Pancreas (tissue), 10 donors: ENCODE data around the gene IL21R. TPM values are rescaled to one million over a fixed set of nuclear protein-coding genes. Genes with fewer than 3 reads are reported as not detected.
"Not testable (repeated sequence)": the region's sequence is repeated elsewhere in the genome, so short reads cannot be mapped to it uniquely, and the experiment has no call there.

ENCODE experiments used
- ATAC-seq, 4 donors: fragments of 200-7000 bp; cut with Tn5 transposase; one replicate each; pipeline versions ENCODE4 v1.8.0 to v1.9.1; 2020; ENCODE audit warnings: mild to moderate bottlenecking in 4 of 4, moderate library complexity in 4 of 4
- DNase-seq, 6 donors: peaks; one replicate each; pipeline ENCODE4 v3.0.0-alpha.2; 2020
- FAIRE-seq: peaks from 2 replicates; lab custom pipeline; 2012; peaks lifted over from hg19 to GRCh38; lab: Jason Lieb, UNC
- H3K27ac ChIP-seq, 4 donors: fragments of 200-600 bp; sonication (generic); 1 replicate in 3 of 4; 2 replicates in 1 of 4; pipeline versions ENCODE4 v1.5.0 to v1.8.0; 2020
- H3K27me3 ChIP-seq, 4 donors: fragments of 200-600 bp; one replicate each; pipeline ENCODE4 v1.8.0; 2021
- H3K36me3 ChIP-seq, 3 donors: fragments of 200-600 bp; sonication (generic) in 1 of 3; one replicate each; pipeline versions ENCODE4 v1.5.0 to v1.8.0; 2020 to 2021
- H3K4me1 ChIP-seq, 3 donors: fragments of 200-600 bp; one replicate each; pipeline ENCODE4 v1.8.0; 2021
- H3K4me3 ChIP-seq, 4 donors: fragments of 200-600 bp; sonication (generic) in 2 of 4; one replicate each; pipeline versions ENCODE4 v1.5.0 to v1.8.0; 2020 to 2021
- H3K9me3 ChIP-seq, 4 donors: fragments of 200-600 bp; one replicate each; pipeline ENCODE4 v1.8.0; 2021
- WGBS, 2 donors: extraction: QIAGEN DNeasy Blood & Tissue Kit; methylation state at CpG; one replicate each; pipeline ENCODE4 v1.1.7; 2013; 5-methylcytosine and 5-hydroxymethylcytosine counted together
- intact Hi-C, 3 donors: fragments of 100-400 bp; cut with DNase I; formaldehyde crosslinking; loops; one replicate each; pipeline versions ENCODE4 v1.11.1 to v1.14.2; 2022
- polyA plus RNA-seq, 2 donors: library from polyadenylated mRNA; stranded (reverse); fragments of 200-250 nt; gene quantifications; one replicate each; pipeline ENCODE4 v1.2.3, GENCODE V29; 2013
- total RNA-seq, 6 donors: library from RNA; stranded (reverse); fragmentation: NEBNext Ultra II Directional in 4 of 6; extraction: Animal tissue kit (Norgen Biotek cat#: 25700) in 4 of 6; gene quantifications; one replicate each; pipeline versions ENCODE4 v1.2.1 to v1.2.4, GENCODE V29; 2021 to 2023
- TF ChIP-seq, protein P1 (sequence below), 4 donors: fragments of 200-600 bp; sonication (generic) in 3 of 4; IDR thresholded peaks; one replicate each; pipeline versions ENCODE4 v1.5.0 to v1.8.0; 2021; ENCODE audit warnings: antibody characterized with exemption in 4 of 4
- donor health status: healthy with polysubstance abuse.
- donor health status: DM: no; HTN: no; CAD: no; lungs with moderate emphysema.
- donor health status: DM: no; HTN: no; CAD: no.
- donor health status: control.
- donor health status: control.
- donor health status: Bipolar disorder and iron deficiency.
- donor health status: DM: yes; HTN: yes; CAD: no.
- donor health status: DM: no; HTN: no; CAD: no.
- donor health status: DM: no; HTN: no; CAD: no.
- donor health status: DM: yes; HTN: yes; CAD: no.

The IL21R gene
- total and polyA plus RNA-seq, 8 donors = 0.08 to 0.79 (median 0.31) TPM; not detected in 2

- FAIRE-seq = no peak
- WGBS, 2 donors = 78 to 79% methylated on average over 3 of the region's 3 CpGs
- ATAC-seq = no peak
- H3K27me3 ChIP-seq = no peaks in the 10 kb centered on the region
- DNase-seq = no peak
- H3K27ac ChIP-seq = no peak overlapping the region
- intact Hi-C loops = no loop called here
- no peaks in the 10 kb centered on the region for H3K4me1 ChIP-seq
- H3K36me3 ChIP-seq = no peaks in the 10 kb centered on the region
- TF ChIP-seq, protein P1, sequence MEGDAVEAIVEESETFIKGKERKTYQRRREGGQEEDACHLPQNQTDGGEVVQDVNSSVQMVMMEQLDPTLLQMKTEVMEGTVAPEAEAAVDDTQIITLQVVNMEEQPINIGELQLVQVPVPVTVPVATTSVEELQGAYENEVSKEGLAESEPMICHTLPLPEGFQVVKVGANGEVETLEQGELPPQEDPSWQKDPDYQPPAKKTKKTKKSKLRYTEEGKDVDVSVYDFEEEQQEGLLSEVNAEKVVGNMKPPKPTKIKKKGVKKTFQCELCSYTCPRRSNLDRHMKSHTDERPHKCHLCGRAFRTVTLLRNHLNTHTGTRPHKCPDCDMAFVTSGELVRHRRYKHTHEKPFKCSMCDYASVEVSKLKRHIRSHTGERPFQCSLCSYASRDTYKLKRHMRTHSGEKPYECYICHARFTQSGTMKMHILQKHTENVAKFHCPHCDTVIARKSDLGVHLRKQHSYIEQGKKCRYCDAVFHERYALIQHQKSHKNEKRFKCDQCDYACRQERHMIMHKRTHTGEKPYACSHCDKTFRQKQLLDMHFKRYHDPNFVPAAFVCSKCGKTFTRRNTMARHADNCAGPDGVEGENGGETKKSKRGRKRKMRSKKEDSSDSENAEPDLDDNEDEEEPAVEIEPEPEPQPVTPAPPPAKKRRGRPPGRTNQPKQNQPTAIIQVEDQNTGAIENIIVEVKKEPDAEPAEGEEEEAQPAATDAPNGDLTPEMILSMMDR (IDR thresholded peaks at IDR 0.05) = no peak
- no peak overlapping the region for H3K4me3 ChIP-seq
- H3K9me3 ChIP-seq = no peaks in the 10 kb centered on the region
Observed at GRCh38 chr16:27453494-27453825, 51.5 kb downstream of the IL21R start.

DNA sequence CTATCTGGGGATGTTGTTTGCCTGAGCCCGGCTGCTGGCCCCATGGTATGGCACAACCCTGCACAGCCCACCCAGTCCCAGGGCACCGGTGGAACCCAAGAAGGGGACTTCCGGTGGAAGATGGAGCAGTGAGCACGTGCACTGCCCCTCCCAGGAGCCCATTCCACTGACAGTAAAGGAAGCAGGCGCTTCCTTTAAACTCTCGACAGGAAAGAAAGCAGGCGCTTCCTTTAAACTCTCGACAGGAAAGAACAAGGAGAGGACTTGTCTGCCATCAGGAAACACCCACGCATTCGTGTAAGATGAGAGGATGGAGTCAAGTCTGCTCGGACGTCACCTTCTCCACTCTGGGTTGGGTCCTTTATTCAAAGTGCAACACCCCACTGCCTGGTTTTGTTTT is 53.7 kb downstream of the IL21R start:
- Histone ChIP-seq H3K4me3 (no peak overlapping the region), H3K9me3 (no peaks in the 10 kb centered on the region), H3K4me1 (no peaks in the 10 kb centered on the region), H3K36me3 (peaks cover 0 to 2% (median 0%) of the 10 kb centered on the region in 3 donors), H3K27me3 (no peaks in the 10 kb centered on the region), H3K27ac (no peak overlapping the region)
- no peak for DNase-seq
- WGBS, 2 donors = 42 to 58% methylated on average over 12 of the region's 12 CpGs
- FAIRE-seq = no peak
- no peak for ATAC-seq
- TF ChIP-seq, protein P1 (IDR thresholded peaks at IDR 0.05) = no peak
- intact Hi-C loops = no loop called here

DNA sequence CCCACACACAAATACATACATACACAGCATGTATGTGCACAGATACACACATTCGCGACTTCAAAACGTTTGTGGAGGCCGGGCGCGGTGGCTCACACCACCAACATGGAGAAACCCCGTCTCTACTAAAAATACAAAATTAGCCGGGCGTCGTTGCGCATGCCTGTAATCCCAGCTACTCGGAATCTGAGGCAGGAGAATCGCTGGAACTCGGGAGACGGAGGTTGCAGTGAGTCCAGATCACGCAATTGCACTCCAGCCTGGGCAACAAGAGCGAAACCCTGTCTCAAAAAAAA is 55.6 kb downstream of the IL21R start:
- ATAC-seq, DNase-seq, H3K4me1 ChIP-seq, H3K9me3 ChIP-seq, FAIRE-seq, intact Hi-C loops, H3K27me3 ChIP-seq, H3K4me3 ChIP-seq, H3K27ac ChIP-seq: not testable (repeated sequence)
- WGBS, 2 donors = 76 to 86% methylated on average over 17 of the region's 17 CpGs
- peaks cover 0 to 20% (median 6%) of the 10 kb centered on the region in 3 donors for H3K36me3 ChIP-seq

GRCh38 chr16:27458258-27458657 is 56.3 kb downstream of the IL21R start:
- H3K9me3 ChIP-seq = no peaks in the 10 kb centered on the region
- WGBS, 2 donors = 69 to 82% methylated on average over 5 of the region's 5 CpGs
- no peak overlapping the region for H3K4me3 ChIP-seq
- TF ChIP-seq, protein P1 (IDR thresholded peaks at IDR 0.05) = no peak
- FAIRE-seq (no peak), ATAC-seq (no peak), DNase-seq (no peak)
- H3K36me3 ChIP-seq = peaks cover 0 to 27% (median 13%) of the 10 kb centered on the region in 3 donors
- intact Hi-C loops = no loop called here
- H3K4me1 ChIP-seq = no peaks in the 10 kb centered on the region
- no peak overlapping the region for H3K27ac ChIP-seq
- no peaks in the 10 kb centered on the region for H3K27me3 ChIP-seq

- Histone ChIP-seq H3K36me3 (peaks cover 0 to 35% (median 22%) of the 10 kb centered on the region in 3 donors), H3K4me1 (no peaks in the 10 kb centered on the region), H3K27me3 (no peaks in the 10 kb centered on the region), H3K4me3 (no peak overlapping the region), H3K9me3 (no peaks in the 10 kb centered on the region), H3K27ac (no peak overlapping the region)
- FAIRE-seq (no peak), ATAC-seq (no peak), DNase-seq (no peak)
- 74 to 77% methylated on average over 5 of the region's 5 CpGs for WGBS, 2 donors
- intact Hi-C loops = no loop called here
- TF ChIP-seq, protein P1 (IDR thresholded peaks at IDR 0.05) = no peak
Observed at GRCh38 chr16:27458987-27459688, 57.2 kb downstream of the IL21R start.
